Body of pancreas (tissue), 4 donors: Measurements from ENCODE around the gene OOSP1.

ENCODE experiments used
- POLR2A ChIP-seq, 3 donors: fragments of 450-650 bp; IDR thresholded peaks; one replicate each; pipeline ENCODE4 v1.6.1; 2016; ENCODE audit warnings: antibody characterized with exemption in 3 of 3, mild to moderate bottlenecking in 2 of 3
- TF ChIP-seq, protein P1 (sequence below), 7 experiments: fragments of 450-650 bp in 4 of 7; fragments of 200-600 bp in 3 of 7; sonication (generic) in 3 of 7; IDR thresholded peaks; one replicate each; pipeline ENCODE4 v1.5.1; 2016 to 2019; ENCODE audit warnings: antibody characterized with exemption in 7 of 7

DNA sequence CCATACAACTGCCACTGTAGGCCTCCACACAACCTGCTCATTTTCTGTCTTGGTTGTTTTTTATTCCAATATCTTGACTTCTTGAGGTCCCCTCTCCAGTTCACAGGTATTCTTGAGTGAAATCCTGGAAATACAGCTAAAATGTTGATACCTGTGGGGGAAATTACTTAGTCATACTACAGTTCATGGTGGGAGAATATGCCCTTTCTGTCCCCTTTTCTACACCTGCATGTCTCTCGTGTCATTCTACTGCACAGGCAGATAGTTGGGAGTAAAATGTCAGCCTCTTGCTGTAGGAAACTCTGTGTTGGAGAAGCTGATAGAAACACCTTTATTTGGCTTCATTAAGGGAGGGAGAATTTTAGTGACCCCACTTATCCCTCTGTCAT lies 30.2 kb downstream of the OOSP1 start:
- TF ChIP-seq, protein P1, sequence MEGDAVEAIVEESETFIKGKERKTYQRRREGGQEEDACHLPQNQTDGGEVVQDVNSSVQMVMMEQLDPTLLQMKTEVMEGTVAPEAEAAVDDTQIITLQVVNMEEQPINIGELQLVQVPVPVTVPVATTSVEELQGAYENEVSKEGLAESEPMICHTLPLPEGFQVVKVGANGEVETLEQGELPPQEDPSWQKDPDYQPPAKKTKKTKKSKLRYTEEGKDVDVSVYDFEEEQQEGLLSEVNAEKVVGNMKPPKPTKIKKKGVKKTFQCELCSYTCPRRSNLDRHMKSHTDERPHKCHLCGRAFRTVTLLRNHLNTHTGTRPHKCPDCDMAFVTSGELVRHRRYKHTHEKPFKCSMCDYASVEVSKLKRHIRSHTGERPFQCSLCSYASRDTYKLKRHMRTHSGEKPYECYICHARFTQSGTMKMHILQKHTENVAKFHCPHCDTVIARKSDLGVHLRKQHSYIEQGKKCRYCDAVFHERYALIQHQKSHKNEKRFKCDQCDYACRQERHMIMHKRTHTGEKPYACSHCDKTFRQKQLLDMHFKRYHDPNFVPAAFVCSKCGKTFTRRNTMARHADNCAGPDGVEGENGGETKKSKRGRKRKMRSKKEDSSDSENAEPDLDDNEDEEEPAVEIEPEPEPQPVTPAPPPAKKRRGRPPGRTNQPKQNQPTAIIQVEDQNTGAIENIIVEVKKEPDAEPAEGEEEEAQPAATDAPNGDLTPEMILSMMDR (IDR thresholded peaks at IDR 0.05): no peak
- TF ChIP-seq POLR2A (IDR thresholded peaks at IDR 0.05): no peak
